NCI-H128 (cell line): ENCODE measurements around the gene SLC6A11.

Source experiments
- DNase-seq: peaks from one replicate; lab custom pipeline; 2025; ENCODE audit not compliant: unreplicated experiment; lab: John Stamatoyannopoulos, UW

The SLC6A11 gene

DNA sequence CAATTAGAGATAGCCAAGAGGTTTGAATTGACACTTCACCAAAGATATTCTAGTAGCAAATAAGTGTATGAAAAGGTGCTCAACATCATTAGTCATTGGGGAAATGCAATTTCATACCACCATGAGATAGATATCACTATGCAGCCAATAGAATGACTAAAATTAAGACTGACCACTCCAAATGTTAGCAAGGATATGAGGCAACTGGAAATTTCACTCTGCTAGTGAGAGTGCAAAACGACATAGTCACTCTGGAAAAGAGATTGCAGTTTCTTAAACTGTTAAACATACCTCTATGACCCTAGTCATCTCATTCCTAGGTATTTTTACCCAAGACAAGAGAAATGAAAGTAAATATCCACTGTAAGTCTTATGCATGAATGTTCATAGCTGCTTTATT lies 27.6 kb upstream of the SLC6A11 start:
- DNase-seq, result no peak

DNA sequence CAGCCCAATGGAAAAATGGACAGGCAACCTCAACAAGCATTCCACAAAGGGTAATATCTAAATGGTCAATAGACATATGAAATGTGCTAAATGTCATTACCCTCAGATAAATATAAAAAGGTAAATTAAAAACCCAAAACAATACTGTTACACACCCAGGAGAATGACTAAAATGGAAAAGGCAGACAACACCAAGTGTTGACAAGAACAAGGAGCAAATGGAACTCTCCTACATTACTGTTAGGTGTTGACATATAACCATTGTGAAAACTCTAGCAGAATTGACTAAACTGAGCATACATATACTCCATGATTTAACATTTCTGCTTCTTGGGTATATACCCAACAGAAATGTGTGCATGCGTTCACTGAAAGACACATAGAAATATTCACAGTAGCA lies 25.3 kb upstream of the SLC6A11 start:
- no peak for DNase-seq

DNA sequence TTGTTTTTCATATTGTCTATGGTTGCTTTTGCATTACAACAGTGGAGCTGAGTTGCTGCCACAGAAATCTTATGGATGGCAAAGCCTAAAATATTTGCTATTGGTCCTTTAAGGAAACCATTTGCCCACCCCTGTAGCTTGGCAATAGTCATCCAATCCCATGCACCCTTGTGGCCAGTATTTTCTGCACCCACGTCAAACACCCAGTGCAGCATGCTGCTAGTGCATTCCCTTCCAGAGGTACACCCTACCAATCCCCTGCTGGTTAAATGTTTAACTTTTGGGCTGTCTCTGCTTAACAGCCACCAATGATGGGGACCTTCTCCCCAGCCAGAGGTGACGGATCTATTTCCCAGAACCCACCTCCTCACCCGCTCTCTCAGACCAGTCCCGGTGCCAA lies 23.8 kb upstream of the SLC6A11 start:
- DNase-seq, result no peak

DNA sequence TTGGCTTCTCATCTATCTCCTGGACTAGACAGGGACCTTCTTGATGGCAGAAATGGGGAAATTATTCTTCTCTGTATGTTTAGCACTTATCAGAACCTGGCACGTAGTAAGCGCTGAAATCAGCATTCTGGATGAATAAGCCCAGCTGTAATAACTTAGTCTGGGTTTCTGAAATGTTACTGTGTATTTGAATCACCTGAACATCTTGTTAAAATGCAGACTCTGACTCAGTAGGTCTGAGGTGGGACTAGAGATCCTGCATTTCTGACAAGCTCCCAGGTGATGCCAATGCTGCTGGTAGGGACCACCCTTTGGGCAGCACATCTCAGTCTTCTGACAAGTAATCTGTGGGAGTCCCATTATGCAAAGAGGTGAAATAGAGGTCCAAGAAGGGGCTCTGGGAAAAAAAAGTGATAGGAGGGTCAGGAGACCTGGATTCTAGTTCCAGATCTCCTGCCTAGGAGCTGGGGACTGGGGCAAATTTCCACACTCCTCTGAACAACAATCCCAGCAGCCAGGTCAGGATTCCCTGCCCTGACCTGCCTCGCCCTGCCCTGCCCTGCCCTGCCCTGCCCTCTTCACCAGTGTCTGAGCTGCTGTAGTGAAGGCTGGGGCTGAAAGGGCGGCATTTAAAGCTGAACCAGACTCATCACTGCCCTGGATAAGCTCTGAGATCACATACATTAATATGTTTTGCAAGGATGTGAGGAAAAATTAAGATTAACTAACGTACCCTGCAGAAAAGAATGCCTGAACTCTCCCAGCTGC lies 17.2 kb upstream of the SLC6A11 start:
- DNase-seq, result no peak

DNA sequence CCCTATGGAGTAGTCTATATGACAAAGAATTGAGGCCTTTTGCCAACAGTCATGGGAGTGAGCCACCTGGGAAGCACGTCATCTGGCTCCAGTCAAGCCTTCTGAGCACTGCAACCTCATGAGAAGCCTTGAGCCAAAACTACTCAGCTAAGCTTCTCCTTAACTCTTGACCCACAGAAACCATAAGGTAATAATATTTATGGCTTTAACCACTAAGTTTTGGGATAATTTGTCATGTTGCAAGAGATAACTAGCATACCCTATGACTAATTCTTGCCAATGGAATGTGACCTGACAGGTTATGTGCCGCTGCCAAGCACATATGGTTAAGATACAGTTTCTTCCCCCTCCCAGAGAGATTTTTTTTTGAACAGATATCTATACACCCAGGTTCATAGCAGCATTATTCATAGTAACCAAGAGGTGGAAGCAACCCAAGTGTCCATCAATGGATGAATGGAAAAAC lies 11.8 kb upstream of the SLC6A11 start:
- no peak for DNase-seq

DNA sequence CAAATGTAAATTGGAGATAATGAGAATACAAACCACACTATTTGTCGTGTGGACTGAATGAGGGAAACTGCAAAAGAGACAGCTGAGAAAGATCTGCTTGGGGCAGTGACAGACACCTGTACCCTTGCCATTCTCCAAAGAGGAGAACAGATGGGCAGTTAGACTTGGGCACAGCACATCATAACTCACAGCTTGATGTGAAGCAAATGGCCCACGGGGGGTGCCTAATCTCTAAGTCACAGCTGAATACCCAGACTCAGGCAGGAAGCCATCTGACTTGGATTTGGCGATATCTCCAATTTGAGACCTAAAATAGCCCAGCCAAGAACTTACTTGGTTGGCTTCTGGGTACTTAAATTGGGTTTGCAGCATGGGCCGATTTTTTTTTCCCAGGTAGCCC lies 10.0 kb upstream of the SLC6A11 start:
- DNase-seq, result no peak

DNA sequence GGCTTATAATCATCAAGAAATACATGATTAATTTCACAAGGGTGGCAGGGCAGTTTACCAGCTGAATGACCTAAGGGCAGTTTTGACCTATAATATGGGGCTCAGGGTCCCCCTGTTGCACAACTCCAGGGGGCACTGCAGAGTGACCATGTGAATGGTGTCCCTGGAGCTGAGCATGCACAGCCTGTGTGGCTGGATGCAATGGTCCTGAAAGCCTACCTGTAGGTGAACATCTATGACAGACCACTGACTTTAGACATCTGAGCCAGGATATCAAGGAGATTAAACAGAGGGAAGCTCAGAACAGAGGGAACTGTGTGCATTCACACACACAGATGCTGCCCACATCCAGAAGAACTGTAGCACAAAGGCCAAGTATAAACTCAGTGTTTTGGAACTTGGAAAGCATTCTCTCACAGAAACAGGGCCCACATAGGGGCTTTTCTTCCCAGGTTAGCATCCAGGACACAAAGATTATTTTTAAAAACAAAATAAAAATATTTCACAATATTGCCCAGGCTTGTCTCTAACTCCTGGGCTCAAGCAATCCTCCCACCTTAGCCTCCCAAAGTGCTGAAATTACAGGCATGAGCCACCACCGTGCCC lies 7.8 kb upstream of the SLC6A11 start:
- DNase-seq, result no peak

DNA sequence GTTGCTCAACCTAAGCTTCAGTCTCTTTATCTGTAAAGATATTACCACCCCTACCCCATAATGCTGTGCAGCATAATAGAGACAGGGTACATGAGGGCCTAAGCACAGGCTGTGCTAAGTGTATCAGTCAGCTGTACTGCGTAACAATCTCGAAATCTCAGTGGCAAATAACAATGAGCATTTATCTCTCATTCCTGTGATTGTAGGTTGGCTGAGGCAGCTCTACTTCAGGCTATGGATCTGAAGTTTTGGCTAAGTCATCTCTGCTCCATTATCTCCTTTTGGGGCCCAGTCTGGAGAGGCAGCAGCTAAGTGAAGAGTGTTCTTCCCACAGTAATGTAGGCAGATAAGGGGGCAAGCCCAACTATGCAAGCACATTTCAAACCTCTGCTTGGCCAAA lies 7.1 kb upstream of the SLC6A11 start:
- no peak for DNase-seq

DNA sequence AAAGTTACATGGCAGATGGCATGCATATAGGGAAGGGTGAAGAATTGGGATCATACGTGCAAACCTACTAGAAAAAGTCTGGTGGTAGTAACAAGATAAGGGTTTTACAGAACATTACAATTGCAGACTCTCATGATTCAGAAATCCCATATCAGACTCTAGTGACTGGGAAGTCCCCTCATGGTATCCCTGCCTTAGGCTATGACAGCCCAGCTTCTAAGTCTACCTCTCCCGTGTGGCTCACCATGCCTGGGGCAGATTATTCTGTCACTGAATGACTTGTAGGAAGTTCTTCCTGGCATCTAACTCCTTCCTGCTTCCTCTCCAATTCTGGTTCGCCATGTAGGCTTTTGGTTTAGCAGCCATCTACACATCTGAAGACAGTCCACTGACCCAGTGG lies 5.7 kb upstream of the SLC6A11 start:
- DNase-seq, result no peak

DNA sequence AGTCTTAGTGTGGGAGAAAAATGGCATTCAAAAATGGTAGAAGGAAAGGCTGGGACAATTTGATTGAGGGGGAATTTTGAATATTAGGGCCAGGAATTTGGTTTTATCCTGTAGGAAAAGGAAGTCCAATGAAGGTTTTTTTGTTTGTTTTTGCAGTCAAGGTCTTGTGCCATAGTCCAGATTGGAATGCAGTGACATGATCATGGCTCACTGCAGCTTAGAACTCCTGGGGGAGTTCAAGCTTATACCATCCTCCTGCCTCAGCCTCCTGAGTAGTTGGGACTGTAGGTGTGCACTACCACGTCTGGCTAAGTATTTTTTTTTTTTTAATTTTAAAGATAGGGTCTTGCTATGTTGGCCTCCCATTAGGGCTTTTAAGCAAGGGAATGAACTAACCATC lies 2.6 kb upstream of the SLC6A11 start:
- DNase-seq, result no peak

DNA sequence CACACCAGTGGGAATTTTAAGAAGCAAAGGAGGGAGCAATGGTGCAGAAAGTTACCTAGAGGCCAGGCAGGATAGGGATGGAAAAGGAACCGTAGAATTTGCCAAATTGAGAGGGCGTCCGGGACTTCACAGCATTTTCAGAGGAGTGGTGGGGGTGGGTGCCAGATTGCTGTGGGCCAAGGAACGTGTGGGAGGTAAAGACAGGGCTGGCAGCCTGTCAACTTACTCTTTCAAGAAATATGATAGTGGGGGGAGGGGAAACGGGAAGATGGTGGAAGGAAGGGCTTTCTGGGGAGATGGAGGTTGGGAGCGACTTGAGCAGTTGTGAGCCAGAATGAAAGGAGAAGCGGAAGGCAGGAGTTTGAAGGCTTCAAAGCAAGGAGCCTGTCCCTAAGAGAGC lies 1.4 kb upstream of the SLC6A11 start:
- no peak for DNase-seq

DNA sequence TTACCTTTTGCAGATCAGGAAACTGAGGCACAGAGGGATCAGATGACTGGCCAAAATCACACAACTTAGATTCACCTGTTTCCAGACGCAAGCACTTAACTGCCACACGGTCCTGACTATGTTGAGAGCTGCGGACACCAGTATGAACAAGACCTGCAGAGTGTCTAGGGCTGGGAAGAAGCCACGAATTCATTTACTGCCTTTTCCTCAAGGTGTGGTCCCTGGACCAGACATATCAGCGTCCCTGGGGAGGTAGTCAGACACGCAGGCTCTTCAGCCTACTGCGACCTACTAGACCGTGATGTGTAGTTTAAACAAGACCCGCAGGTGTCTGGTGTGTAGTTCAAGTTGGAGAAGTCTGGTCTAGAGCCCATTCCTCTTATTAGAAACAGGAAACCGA lies 541 bp upstream of the SLC6A11 start:
- DNase-seq, result no peak

DNA sequence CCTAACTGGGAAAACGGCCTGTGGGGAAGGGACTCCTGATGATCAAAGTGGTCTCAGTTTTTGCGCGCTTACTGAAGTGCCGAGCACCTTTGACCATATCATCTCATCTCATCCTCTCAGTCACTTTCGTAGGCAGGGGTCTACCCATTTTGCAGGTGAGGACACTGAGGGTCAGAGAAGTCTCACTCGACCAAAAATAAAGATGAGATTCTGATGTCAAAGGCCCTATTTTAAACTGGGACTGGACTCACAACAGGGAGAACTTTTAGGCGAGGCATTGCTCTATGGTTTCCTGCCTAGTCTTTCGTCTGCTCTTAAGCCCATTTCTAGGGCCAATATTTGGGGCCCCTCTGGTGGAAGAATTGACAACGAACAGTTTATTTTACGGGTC lies 830 bp downstream of the SLC6A11 start:
- no peak for DNase-seq

DNA sequence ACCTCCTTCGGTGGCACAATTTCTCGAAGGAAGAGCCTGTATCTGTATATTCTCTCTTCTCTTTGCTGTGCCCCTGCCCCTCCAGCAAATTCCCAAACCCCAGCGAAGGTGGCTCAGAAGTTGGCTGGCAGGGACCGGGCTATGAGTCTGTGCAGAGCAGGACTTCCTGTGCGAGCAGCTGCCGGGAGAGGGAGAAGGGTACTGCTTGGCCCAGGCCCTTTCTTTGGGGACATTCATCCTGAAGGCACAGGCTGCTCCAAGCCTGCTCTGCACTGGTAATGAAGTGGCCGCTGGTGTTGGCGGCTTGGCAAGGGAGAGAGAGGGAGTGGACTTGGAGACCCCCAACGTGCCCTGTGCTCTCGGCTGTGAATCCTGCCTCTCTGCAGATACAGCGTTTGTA lies 1.5 kb downstream of the SLC6A11 start:
- DNase-seq, result no peak

DNA sequence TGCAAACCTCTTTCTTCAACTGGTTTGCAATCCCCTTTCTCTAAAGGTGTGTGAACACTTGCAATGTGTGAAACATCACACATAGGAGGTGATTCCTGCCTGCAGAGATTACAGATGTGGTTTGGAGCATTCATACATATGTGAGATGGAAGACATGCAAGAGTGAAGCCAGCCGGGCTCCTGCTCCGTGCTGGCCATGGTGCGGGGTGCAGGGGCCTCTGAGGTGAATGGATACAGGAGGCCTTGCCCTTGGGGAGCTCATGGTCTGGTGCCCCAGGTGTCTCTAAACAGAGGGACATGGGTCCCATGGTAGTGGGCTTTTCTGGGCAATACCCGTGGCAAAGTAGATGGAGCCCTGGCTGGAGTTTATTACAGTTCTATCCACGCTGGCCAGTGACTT lies 6.0 kb downstream of the SLC6A11 start:
- no peak for DNase-seq

DNA sequence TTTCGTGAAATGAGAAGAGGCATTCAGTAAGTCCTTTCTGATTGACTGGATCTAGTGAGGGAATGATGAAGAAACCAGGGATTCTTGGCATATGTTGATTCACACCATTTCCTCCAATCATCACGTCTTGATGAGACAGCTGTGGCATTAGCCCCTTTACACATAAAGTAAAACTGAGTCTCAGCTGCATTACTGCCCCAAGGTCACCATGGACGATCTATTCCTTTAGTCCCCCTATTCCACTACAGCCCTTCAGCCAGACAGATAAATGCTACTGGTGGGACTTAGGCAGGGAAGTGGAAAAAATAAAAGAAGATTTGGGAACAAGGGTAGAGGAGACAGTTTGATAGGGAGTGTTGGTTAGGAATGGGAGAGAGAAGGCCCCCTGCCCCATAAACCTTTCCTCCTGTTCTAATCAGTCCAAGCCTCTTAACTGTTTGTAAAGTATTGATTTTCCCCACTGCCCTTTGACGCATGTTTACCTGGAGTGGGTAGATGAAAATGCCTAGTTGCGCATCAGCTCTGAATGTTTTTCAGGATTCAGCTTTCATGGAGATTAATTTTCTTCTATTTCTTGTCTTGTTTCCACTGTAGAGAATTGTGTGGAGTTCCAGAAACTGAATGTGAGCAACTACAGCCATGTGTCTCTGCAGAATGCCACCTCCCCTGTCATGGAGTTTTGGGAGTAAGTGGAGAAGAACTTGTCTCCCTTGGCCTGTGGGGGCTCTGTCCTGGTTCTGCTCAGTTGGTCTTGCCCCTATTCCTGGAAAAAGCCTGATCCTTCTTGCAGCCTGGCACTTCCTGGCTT lies 6.9 kb downstream of the SLC6A11 start:
- no peak for DNase-seq

DNA sequence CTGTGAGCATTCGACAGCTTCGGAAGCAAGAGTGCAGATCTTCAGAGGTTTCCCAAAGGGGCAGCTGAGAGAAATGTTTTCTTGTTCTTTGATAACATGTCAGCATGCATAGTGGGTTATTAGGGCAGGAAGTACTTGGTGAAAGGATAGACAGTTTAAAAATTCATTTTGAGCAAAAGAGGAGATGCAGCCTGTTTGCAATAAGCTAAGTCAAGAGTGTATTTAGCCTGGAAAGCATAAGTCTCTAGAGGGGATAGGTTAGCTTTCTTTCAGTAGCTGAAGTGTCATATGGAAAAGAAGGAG lies 7.4 kb downstream of the SLC6A11 start:
- no peak for DNase-seq

DNA sequence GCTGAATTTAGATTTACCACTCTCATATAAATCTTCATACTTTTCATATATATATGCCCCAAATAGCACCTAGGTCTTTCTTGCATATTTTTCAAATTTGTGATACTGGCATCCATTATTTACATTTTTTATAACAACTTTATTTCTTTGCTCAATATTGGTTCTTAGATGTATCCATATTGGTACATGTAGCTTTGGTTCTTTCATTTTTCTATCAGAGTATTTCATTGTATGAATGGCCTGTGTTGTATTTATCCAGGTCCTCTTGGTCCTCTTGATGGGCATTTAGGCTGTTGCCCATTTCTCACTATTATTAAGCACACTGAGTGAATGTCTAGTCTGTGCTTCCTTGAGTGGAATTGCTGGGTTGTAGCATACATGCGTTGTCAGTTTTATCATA lies 8.4 kb downstream of the SLC6A11 start:
- no peak for DNase-seq

DNA sequence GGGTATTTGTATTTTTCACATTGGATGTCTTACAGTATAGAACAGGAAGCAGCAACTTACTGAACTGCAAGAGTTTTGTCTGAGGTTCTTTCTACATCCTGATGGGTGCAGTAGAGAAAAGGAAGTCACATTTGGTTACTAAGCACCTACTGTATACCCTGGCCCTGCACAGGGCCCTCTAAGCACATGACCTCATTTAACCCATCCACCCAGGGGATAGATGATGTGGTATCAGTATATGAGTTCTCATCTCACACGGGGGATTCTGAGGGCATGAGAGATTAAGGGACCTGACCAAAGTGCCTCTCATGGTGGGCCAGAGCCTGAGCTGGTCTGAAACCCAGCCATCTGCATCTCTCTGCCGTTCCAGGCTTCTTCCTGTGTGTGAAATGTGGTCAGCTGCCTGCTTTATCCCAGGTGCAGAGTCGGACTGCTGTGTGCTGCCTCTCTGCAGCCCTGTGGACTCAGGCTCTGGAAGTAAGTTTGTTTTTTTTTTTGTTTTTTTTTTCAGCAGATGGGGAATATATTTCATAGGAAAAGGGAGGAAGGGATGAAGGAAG lies 17.9 kb downstream of the SLC6A11 start:
- no peak for DNase-seq

DNA sequence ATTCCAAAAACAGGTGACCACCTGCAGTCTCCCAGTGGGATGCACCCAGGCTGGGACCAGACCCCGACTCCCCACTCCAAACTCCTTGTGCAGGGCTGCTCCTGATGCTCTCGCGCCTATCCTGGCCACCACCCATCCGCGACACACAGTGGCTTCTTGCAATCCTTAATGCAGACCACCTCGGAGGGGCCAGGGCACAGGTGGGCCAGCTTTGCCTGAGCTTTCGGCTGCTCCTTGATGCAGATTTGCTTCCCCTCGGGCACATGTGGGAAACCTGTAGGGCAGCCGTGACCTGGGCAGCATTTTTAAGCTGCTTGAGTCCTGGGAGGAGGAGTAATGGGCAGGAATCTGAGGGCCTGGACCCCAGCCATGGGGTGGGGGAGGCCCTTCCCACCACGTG lies 18.9 kb downstream of the SLC6A11 start:
- DNase-seq, result no peak

DNA sequence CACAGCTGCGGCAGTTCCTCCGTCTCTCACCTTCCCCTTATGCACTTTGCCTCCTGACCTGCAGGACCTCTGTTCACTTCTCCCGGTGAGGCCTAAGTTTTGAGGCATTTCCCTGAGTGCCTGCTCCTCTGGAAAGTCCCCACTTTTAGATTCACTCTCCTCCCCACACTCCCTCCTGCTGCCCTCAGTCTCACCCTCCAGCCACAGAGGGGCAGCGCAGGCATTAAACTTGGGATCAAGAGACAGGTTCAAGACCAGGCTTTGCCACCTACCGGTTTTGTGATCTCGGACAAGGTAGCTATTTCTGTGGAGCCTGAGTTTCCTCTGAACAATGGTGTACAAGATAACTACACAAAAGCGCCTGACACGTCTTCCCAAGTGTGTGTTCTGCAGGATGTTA lies 19.4 kb downstream of the SLC6A11 start:
- DNase-seq, result no peak

DNA sequence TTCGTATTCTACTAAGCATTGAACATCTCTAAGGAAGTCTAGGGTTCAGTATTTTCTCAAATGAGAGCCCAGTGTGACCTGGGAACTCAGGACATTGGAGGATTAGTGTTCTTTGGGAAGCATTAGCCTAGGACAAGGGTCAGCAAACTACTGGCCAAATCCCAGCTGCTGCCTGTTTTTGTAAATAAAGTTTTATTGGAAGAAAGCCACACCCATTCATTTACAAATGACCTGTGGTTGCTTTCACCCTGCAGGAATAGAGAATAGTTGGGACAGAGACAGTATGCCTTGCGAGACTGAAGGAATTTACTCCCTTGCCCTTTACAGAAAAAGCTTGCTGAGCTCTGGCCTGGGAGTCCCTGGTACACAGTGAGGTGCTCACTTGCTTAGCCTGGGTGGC lies 20.6 kb downstream of the SLC6A11 start:
- no peak for DNase-seq
